K562 (cell line): ENCODE results near the gene SOAT2. TPM values are rescaled to one million over a fixed set of nuclear protein-coding genes. Genes with fewer than 3 reads are reported as not detected.

Experiments used
- ATAC-seq: fragments of 200-7000 bp; cut with Tn5 transposase; 3 replicates; pipeline ENCODE4 v1.9.1; 2020; ENCODE audit warnings: moderate library complexity
- BruUV-seq: library from RNA; stranded (reverse); fragments of 400-500 nt; replicated peaks from 2 replicates; lab custom pipeline; 2021; lab: Mats Ljungman, UMichigan
- CTCF ChIA-PET: fragments of 300-600 bp; formaldehyde crosslinking; extraction: SDS; loops from one replicate; lab custom pipeline; 2021; ENCODE audit warnings: low intra/inter-chr PET ratio; lab: Yijun Ruan, JAX
- POLR2A ChIA-PET: fragments of 300-600, 350-650 bp; sonication (Branson Sonifier 250); formaldehyde crosslinking; extraction: SDS; loops from one replicate; lab custom pipeline; 2021; ENCODE audit warnings: antibody characterized with exemption, inconsistent platforms; lab: Yijun Ruan, JAX
- DNase-seq, 4 experiments: peaks; one replicate each; pipeline versions ENCODE4 v3.0.0 to v3.0.0-alpha.2; 2011 to 2018; ENCODE audit warnings: low spot score in 3 of 4, mixed read lengths in 3 of 4; ENCODE audit errors: extremely low read depth in 1 of 4
- FAIRE-seq: peaks from 2 replicates; lab custom pipeline; 2011; peaks lifted over from hg19 to GRCh38; lab: Jason Lieb, UNC
- H2AFZ ChIP-seq: 2 replicates; pipeline ENCODE4 v1.6.0; 2011; ENCODE audit warnings: low read depth, low read length, control low read depth, inconsistent platforms
- H3K27ac ChIP-seq: fragments of 200-600 bp; 3 replicates; pipeline ENCODE4 v1.8.0; 2011; ENCODE audit warnings: low read depth, mild to moderate bottlenecking, control low read depth, inconsistent platforms, low read length, moderate library complexity, mixed read lengths; ENCODE audit errors: extremely low read depth
- H3K27me3 ChIP-seq, 2 experiments: fragments of 300-600 bp in 1 of 2; 2 replicates in 1 of 2; 3 replicates in 1 of 2; pipeline versions ENCODE4 v1.6.0 to v1.8.0; 2011; ENCODE audit warnings: inconsistent platforms in 2 of 2, low read length in 2 of 2, mild to moderate bottlenecking in 1 of 2, mixed read lengths in 1 of 2, moderate library complexity in 1 of 2; ENCODE audit not compliant: control insufficient read depth in 2 of 2, insufficient read depth in 2 of 2
- H3K36me3 ChIP-seq: fragments of 300-600 bp; 3 replicates; pipeline ENCODE4 v1.8.0; 2011; ENCODE audit warnings: mild to moderate bottlenecking, low read length, inconsistent platforms; ENCODE audit not compliant: control insufficient read depth, insufficient read depth
- H3K4me1 ChIP-seq, 2 experiments: fragments of 200-600 bp in 1 of 2; replicated peaks in 1 of 2; 2 replicates in 1 of 2; 3 replicates in 1 of 2; pipeline versions ENCODE4 v1.5.1 to v1.8.0; 2011; ENCODE audit warnings: inconsistent platforms in 2 of 2, low read length in 2 of 2, mild to moderate bottlenecking in 1 of 2, mixed read lengths in 1 of 2, moderate library complexity in 1 of 2; ENCODE audit not compliant: control insufficient read depth in 2 of 2, insufficient read depth in 2 of 2
- H3K4me2 ChIP-seq: 2 replicates; pipeline ENCODE4 v1.6.1; 2011; ENCODE audit warnings: low read length, control low read depth, inconsistent platforms, mixed read lengths; ENCODE audit not compliant: insufficient read depth
- H3K4me3 ChIP-seq: fragments of 200-600 bp; sonication (generic), shearing (Covaris generic); 2 replicates; pipeline ENCODE4 v1.5.1; 2016; ENCODE audit warnings: control low read depth, inconsistent platforms
- H3K79me2 ChIP-seq: fragments of 200-600 bp; 3 replicates; pipeline ENCODE4 v1.8.0; 2011; ENCODE audit warnings: low read length, inconsistent platforms; ENCODE audit not compliant: control insufficient read depth, insufficient read depth
- H3K9ac ChIP-seq, 2 experiments: 2 replicates each; pipeline versions ENCODE4 v1.6.0 to v1.6.1; 2011; ENCODE audit warnings: low read depth in 2 of 2, low read length in 2 of 2, control low read depth in 1 of 2, inconsistent platforms in 1 of 2, mild to moderate bottlenecking in 1 of 2, mixed read lengths in 1 of 2; ENCODE audit not compliant: insufficient read depth in 1 of 2
- H3K9me1 ChIP-seq: one replicate; pipeline ENCODE4 v1.6.0; 2011; ENCODE audit warnings: inconsistent platforms, mild to moderate bottlenecking, low read length, moderate library complexity; ENCODE audit not compliant: control insufficient read depth, insufficient read depth
- H3K9me3 ChIP-seq: replicated peaks from 2 replicates; pipeline ENCODE4 v1.5.1; 2011; ENCODE audit warnings: low read depth, low read length, inconsistent platforms; ENCODE audit not compliant: control insufficient read depth, insufficient read depth
- H4K20me1 ChIP-seq: replicated peaks from 2 replicates; pipeline ENCODE4 v1.6.1; 2011; ENCODE audit warnings: low read length, inconsistent platforms, mixed read lengths; ENCODE audit not compliant: control insufficient read depth, insufficient read depth
- CEBPB ChIP-seq: fragments of 450-650 bp; IDR thresholded peaks from 2 replicates; pipeline ENCODE4 v1.6.1; 2016; ENCODE audit warnings: missing genetic modification characterization, missing compliant biosample characterization
- HNRNPUL1 ChIP-seq: fragments of 200-400 bp; formaldehyde crosslinking; IDR thresholded peaks from 2 replicates; pipeline ENCODE4 v1.6.1; 2017; ENCODE audit warnings: low read length
- ZNF3 ChIP-seq: fragments of 250-450 bp; sonication (Bioruptor Pico); IDR thresholded peaks from 2 replicates; pipeline ENCODE4 v1.5.0; 2021; ENCODE audit warnings: mild to moderate bottlenecking, moderate library complexity
- ZNF766 ChIP-seq: fragments of 200-800 bp; sonication (Bioruptor generic); conservative IDR thresholded peaks from 2 replicates; pipeline ENCODE4 v1.6.1; 2016; ENCODE audit warnings: missing genetic modification characterization, missing compliant biosample characterization
- WGBS: fragments of 100-300 bp; shearing (Covaris generic); methylation state at CpG from one replicate; pipeline ENCODE4 v1.1.6; 2016; ENCODE audit warnings: low coverage, mixed read lengths; ENCODE audit not compliant: insufficient coverage; ENCODE audit errors: missing lambda C conversion rate; 5-methylcytosine and 5-hydroxymethylcytosine counted together
- in situ Hi-C: fragments of 300-500 bp; cut with MboI; formaldehyde crosslinking; loops from 4 replicates; pipeline ENCODE4 v1.15.0; 2018; ENCODE audit warnings: inconsistent platforms, mixed read lengths
- intact Hi-C: fragments of 100-400 bp; cut with micrococcal nuclease; formaldehyde crosslinking; loops from 2 replicates; pipeline ENCODE4 v1.14.2; 2022
- polyA plus RNA-seq, 8 experiments: library from polyadenylated mRNA; depleted of rRNA in 4 of 8; stranded (reverse) in 5 of 8; unstranded in 3 of 8; fragments of >200 nt; fragmentation: Nextera tagmentation in 2 of 8; fragmentation: Illumina TruSeq in 1 of 8; extraction: Ambion mirVana in 2 of 8; extraction: Trizol in 1 of 8; gene quantifications; 2 replicates each; pipeline versions ENCODE4 v1.2.1 to v1.2.3, GENCODE V29; 2011 to 2014; ENCODE audit warnings: inconsistent platforms in 1 of 8, missing spikeins in 1 of 8
- total RNA-seq, 7 experiments: library from RNA; depleted of rRNA in 6 of 7; stranded (reverse); fragments of >200 nt in 6 of 7; fragmentation: Illumina TruSeq in 2 of 7; extraction: Trizol in 2 of 7; gene quantifications; 2 replicates each; pipeline versions ENCODE4 v1.2.1 to v1.2.3, GENCODE V29; 2011 to 2021; ENCODE audit warnings: low replicate concordance in 1 of 7
- TF ChIP-seq, protein P1 (sequence below): fragments of 450-650 bp; conservative IDR thresholded peaks from 2 replicates; pipeline ENCODE4 v1.6.1; 2016; ENCODE audit warnings: missing genetic modification characterization, low read depth, mild to moderate bottlenecking, control low read depth, missing compliant biosample characterization

The SOAT2 gene
- total and polyA plus RNA-seq, 9 of the 15 experiments (the other 6 are each of a cell fraction or from before 2014, with no cell fraction given), result 0.04 TPM; not detected in 8

DNA sequence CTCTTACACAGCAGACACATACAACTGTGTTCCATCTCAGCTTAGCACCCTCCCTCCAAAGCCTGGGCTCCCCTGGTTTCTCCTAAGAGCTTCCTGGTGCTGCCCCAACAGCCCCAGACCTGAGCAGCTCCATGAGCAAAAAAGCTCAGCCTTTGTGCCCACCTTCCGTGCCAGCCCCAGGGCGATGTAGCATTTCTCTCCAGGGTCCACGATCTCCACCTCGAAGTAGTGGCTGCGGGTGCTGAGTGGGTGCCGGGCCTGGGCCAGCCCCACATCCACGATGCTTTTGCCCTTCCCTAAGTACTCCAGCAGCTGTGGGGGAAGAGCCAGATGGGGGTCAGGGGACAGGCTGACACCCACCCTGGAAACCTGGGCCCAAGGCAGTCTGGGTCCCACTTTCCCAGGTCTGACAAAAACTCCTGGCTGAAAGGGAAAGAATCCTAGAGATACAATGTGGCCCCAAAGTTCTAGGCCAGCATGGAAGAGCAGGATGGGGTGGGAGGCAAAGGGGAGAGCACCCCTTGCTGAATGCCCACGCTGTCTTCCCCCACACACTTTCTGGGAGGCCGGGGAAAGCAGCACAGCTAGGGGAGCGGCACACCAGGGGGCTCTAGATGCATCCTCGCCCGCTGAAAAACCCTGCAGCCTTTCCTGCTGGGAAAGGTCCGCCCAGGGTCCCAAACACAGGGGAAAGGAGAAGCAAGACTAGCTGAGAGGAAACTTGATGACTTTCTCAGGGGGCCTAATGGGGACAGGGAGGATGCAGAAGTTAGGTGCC is 35.1 kb upstream of the SOAT2 start:
- 0 out of 4 replicates have a peak overlapping the region, but pooled peaks of 1 of the 2 experiments have one; percentile 54 for H3K9ac ChIP-seq
- intact Hi-C loops (loop anchor here (2.0 to 10.0 kb wide), 2 partner anchors 91 to 437 kb away; partner anchors contain the start of genes NPFF and TARBP2), in situ Hi-C loops (loop anchor here (5.0 to 10.0 kb wide), 3 partner anchors 34 to 219 kb away; partner anchors contain the start of genes ITGB7 and SOAT2)
- H2AFZ ChIP-seq, result no peak overlapping the region
- no TSS peak for BruUV-seq
- H3K4me1 ChIP-seq, result peaks cover 22 to 23% of the 10 kb centered on the region in 2 experiments
- H4K20me1 ChIP-seq, result no peaks in the 10 kb centered on the region
- no peaks in the 10 kb centered on the region for H3K9me1 ChIP-seq
- ATAC-seq (no peak), FAIRE-seq (no peak), DNase-seq (no peak)
- POLR2A ChIA-PET, result interaction anchor here (0.7 to 1.4 kb wide), 3 partner anchors 11 to 122 kb away, joined by 3 to 5 read pairs (median 3); partner anchors contain the start of gene SPRYD3
- H3K36me3 ChIP-seq, result peaks cover 9% of the 10 kb centered on the region; the same call in 2 of the 3 replicates
- CTCF ChIA-PET, result no interaction called here
- TF ChIP-seq CEBPB (tag) (no peak), ZNF3 (CRISPR knock-in tag) (no peak), ZNF766 (no peak), HNRNPUL1 (no peak)
- TF ChIP-seq, protein P1, sequence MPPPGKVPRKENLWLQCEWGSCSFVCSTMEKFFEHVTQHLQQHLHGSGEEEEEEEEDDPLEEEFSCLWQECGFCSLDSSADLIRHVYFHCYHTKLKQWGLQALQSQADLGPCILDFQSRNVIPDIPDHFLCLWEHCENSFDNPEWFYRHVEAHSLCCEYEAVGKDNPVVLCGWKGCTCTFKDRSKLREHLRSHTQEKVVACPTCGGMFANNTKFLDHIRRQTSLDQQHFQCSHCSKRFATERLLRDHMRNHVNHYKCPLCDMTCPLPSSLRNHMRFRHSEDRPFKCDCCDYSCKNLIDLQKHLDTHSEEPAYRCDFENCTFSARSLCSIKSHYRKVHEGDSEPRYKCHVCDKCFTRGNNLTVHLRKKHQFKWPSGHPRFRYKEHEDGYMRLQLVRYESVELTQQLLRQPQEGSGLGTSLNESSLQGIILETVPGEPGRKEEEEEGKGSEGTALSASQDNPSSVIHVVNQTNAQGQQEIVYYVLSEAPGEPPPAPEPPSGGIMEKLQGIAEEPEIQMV, result no peak
- H3K4me3 ChIP-seq, result no peak overlapping the region
- no peak overlapping the region for H3K27ac ChIP-seq
- no peaks in the 10 kb centered on the region for H3K9me3 ChIP-seq
- WGBS, result 70% methylated on average over 10 of the region's 13 CpGs
- H3K79me2 ChIP-seq, result no peaks in the 10 kb centered on the region
- H3K27me3 ChIP-seq, result no peaks in the 10 kb centered on the region; a peak in 1 of 5 replicates
- H3K4me2 ChIP-seq, result no peak overlapping the region
